ENCODE measurements around the gene C10orf105. TPM values are rescaled to one million over a fixed set of nuclear protein-coding genes. Genes with fewer than 3 reads are reported as not detected.

The C10orf105 gene
- total RNA-seq, 1 donor from 2014 or later = 0.18 TPM

Other genes with a start within 250 kb of the C10orf105 start
- gene VSIR, start 53.7 kb upstream of the C10orf105 start, total RNA-seq = 56.5 and 61.9 TPM in 2 replicates
- 108 and 110 TPM in 2 replicates for gene PSAP, start 131.5 kb upstream of the C10orf105 start, total RNA-seq
- gene CHST3, start 244.6 kb upstream of the C10orf105 start, total RNA-seq = 0.52 and 0.62 TPM in 2 replicates

All from activated T-helper 2 cell treated with anti-CD3 and anti-CD28 coated beads, Interferon-gamma antibody, Interleukin-2, Interleukin-4, amounts not matched to agents 10 μg/mL and 5 μg/mL and 100 μg/mL, durations not matched to agents 14 hours and 24 hours and 36 hours (primary cell).